ENCODE data around the gene SURF2. TPM values are rescaled to one million over a fixed set of nuclear protein-coding genes. Genes with fewer than 3 reads are reported as not detected.

SURF2 gene
- total and polyA plus RNA-seq, 2 experiments from 2014 or later = 39.9 to 104 TPM

GRCh38 chr9:133377721-133378216 lies 21.4 kb downstream of the SURF2 start (continued):
- no peak for TF ChIP-seq CTCF (conservative IDR thresholded peaks at IDR 0.05; ENCODE audit: low read depth in 2 of 2)
- TF ChIP-seq, protein P1, sequence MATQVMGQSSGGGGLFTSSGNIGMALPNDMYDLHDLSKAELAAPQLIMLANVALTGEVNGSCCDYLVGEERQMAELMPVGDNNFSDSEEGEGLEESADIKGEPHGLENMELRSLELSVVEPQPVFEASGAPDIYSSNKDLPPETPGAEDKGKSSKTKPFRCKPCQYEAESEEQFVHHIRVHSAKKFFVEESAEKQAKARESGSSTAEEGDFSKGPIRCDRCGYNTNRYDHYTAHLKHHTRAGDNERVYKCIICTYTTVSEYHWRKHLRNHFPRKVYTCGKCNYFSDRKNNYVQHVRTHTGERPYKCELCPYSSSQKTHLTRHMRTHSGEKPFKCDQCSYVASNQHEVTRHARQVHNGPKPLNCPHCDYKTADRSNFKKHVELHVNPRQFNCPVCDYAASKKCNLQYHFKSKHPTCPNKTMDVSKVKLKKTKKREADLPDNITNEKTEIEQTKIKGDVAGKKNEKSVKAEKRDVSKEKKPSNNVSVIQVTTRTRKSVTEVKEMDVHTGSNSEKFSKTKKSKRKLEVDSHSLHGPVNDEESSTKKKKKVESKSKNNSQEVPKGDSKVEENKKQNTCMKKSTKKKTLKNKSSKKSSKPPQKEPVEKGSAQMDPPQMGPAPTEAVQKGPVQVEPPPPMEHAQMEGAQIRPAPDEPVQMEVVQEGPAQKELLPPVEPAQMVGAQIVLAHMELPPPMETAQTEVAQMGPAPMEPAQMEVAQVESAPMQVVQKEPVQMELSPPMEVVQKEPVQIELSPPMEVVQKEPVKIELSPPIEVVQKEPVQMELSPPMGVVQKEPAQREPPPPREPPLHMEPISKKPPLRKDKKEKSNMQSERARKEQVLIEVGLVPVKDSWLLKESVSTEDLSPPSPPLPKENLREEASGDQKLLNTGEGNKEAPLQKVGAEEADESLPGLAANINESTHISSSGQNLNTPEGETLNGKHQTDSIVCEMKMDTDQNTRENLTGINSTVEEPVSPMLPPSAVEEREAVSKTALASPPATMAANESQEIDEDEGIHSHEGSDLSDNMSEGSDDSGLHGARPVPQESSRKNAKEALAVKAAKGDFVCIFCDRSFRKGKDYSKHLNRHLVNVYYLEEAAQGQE (IDR thresholded peaks at IDR 0.05; ENCODE audit: unreplicated experiment) = no peak
- no peak for TF ChIP-seq STAT1 (IDR thresholded peaks at IDR 0.05; ENCODE audit: unreplicated experiment)
- TF ChIP-seq ZNF331 (CRISPR knock-in tag; IDR thresholded peaks at IDR 0.05; ENCODE audit: low read depth) = no peak
- TF ChIP-seq, protein P2, sequence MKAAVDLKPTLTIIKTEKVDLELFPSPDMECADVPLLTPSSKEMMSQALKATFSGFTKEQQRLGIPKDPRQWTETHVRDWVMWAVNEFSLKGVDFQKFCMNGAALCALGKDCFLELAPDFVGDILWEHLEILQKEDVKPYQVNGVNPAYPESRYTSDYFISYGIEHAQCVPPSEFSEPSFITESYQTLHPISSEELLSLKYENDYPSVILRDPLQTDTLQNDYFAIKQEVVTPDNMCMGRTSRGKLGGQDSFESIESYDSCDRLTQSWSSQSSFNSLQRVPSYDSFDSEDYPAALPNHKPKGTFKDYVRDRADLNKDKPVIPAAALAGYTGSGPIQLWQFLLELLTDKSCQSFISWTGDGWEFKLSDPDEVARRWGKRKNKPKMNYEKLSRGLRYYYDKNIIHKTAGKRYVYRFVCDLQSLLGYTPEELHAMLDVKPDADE (IDR thresholded peaks at IDR 0.05) = no peak
- TF ChIP-seq JUNB (IDR thresholded peaks at IDR 0.05; ENCODE audit: unreplicated experiment) = no peak
- no peak for TF ChIP-seq POLR2AphosphoS5 (IDR thresholded peaks at IDR 0.05; ENCODE audit: low read depth)
- TF ChIP-seq EZH2phosphoT487 (IDR thresholded peaks at IDR 0.05; ENCODE audit: unreplicated experiment) = no peak
- TF ChIP-seq EZH2 (IDR thresholded peaks at IDR 0.05; ENCODE audit: low read depth, unreplicated experiment) = no peak
- TF ChIP-seq CREB1 (CRISPR knock-in tag; IDR thresholded peaks at IDR 0.05; ENCODE audit: low read depth) = no peak
- no peak for TF ChIP-seq NANOG (IDR thresholded peaks at IDR 0.05; ENCODE audit: borderline replicate concordance)
- TF ChIP-seq ZNF114 (CRISPR knock-in tag; IDR thresholded peaks at IDR 0.05) = no peak

GRCh38 chr9:133378408-133378962 lies 22.1 kb downstream of the SURF2 start:
- Mint-ChIP-seq H3K27me3 (ENCODE audit: insufficient read depth, low read depth, poor library complexity) (peaks cover 29% of the 10 kb centered on the region), H3K4me3 (no peak overlapping the region), H3K9me3 (peaks cover 14% of the 10 kb centered on the region; the same call in 2 of the 3 replicates), H3K27ac (no peak overlapping the region), H3K36me3 (ENCODE audit: low read depth) (peaks cover 7% of the 10 kb centered on the region; the same call in 1 of the 3 replicates), H3K4me1 (peaks cover 7% of the 10 kb centered on the region; the same call in 2 of the 3 replicates)
- peaks cover 16% of the 10 kb centered on the region for H4K20me1 ChIP-seq (replicated peaks; ENCODE audit: insufficient read depth)
- peaks cover 21% of the 10 kb centered on the region for H3K79me2 ChIP-seq (replicated peaks; ENCODE audit: insufficient read depth)
- ATAC-seq = no peak
- no peak overlapping the region for H2AFZ ChIP-seq
- H3K36me3 ChIP-seq (ENCODE audit: insufficient read depth) = no peaks in the 10 kb centered on the region
- H3K4me2 ChIP-seq = no peak overlapping the region
- H3K4me3 ChIP-seq = no peak overlapping the region
- peaks cover 13% of the 10 kb centered on the region for H3K27me3 ChIP-seq (ENCODE audit: insufficient read depth)
- no peaks in the 10 kb centered on the region for H3F3A ChIP-seq (replicated peaks; ENCODE audit: low read depth)
- H3K4me1 ChIP-seq (ENCODE audit: insufficient read depth) = peaks cover 10% of the 10 kb centered on the region; the same call in 1 of the 2 replicates
- H3K9me2 ChIP-seq (ENCODE audit: insufficient read depth) = peaks cover 11% of the 10 kb centered on the region; the same call in 1 of the 2 replicates
- DNase-seq (ENCODE audit: low spot score) = no peak
- no peak overlapping the region for H3K27ac ChIP-seq (ENCODE audit: low read depth)
- TF ChIP-seq, protein P2 (IDR thresholded peaks at IDR 0.05) = no peak
- no peak for TF ChIP-seq CTCF (conservative IDR thresholded peaks at IDR 0.05; ENCODE audit: low read depth in 2 of 2)
- TF ChIP-seq, protein P1 (IDR thresholded peaks at IDR 0.05; ENCODE audit: unreplicated experiment) = no peak
- no peak for TF ChIP-seq ZNF331 (CRISPR knock-in tag; IDR thresholded peaks at IDR 0.05; ENCODE audit: low read depth)
- TF ChIP-seq EZH2 (IDR thresholded peaks at IDR 0.05; ENCODE audit: low read depth, unreplicated experiment) = no peak
- no peak for TF ChIP-seq NANOG (IDR thresholded peaks at IDR 0.05; ENCODE audit: borderline replicate concordance)
- TF ChIP-seq EZH2phosphoT487 (IDR thresholded peaks at IDR 0.05; ENCODE audit: unreplicated experiment) = no peak
- TF ChIP-seq STAT1 (IDR thresholded peaks at IDR 0.05; ENCODE audit: unreplicated experiment) = no peak
